ENCODE measurements around the gene DDIT3.
"Not testable (repeated sequence)": the region's sequence is repeated elsewhere in the genome, so short reads cannot be mapped to it uniquely, and the experiment has no call there.

Gene DDIT3

GRCh38 chr12:57524814-57525614, 4.7 kb upstream of the DDIT3 start:
- H3K4me1 ChIP-seq (ENCODE audit: insufficient read depth, low read length), result peaks cover 18% of the 10 kb centered on the region; the same call in 1 of the 2 replicates
- H3K36me3 ChIP-seq (ENCODE audit: insufficient read depth, low read length), result peaks cover 31% of the 10 kb centered on the region
- no peak overlapping the region for H3K4me3 ChIP-seq (ENCODE audit: low read length)
- no peaks in the 10 kb centered on the region for H3K9me3 ChIP-seq (ENCODE audit: insufficient read depth, low read depth, low read length)
- H3K9ac ChIP-seq (ENCODE audit: low read depth, low read length), result no peak overlapping the region
- H3K27me3 ChIP-seq (ENCODE audit: insufficient read depth, low read length), result no peaks in the 10 kb centered on the region
- H3K27ac ChIP-seq (ENCODE audit: low read depth, low read length), result no peak overlapping the region
- 89% methylated on average over 11 of the region's 11 CpGs for WGBS

DNA sequence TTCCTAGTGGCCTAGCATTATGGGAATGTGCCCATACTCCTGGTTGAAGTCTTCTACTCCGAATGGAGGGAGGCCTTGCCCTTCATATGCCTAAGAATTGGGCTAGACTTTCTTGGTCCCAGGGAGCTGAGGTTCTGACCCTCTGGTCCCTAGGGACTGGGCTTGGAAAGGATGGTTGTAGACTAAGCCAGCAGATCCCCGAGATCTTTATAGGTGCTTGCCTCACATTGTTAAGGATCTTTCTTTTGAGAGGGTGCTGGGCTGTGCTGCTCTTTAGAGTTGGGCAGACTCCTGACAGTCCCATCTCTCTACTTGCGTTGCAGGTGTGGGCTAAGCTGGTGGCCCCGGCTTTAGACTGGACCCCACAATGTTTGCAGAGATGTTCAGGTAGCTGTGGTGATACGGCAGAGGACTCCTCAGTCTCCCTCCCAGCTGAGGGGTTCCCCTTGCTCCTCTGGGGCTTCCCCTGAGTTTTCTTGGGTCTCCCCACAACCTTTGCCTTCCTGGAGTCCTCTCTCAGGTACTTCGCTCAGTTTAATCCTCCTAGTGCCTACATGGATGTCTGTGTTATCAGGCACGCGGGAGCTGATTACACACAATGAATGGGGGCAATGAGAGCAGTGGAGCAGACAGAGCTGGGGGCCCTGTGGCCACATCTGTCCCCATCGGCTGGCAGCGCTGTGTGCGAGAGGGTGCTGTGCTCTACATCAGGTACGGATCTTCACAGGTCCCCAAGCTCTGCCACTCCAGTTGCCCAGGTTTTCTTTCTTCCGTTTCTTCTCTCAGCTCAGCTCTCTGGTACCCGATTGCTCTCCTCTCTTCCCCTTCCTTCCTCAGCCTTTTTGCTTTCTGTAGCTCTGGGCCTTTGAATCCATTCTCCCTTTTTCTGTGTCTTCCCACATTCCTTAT, 3.6 kb upstream of the DDIT3 start:
- Histone ChIP-seq H3K9ac (ENCODE audit: low read depth, low read length) (peak overlapping the region; percentile 78), H3K4me1 (ENCODE audit: insufficient read depth, low read length) (peaks cover 20% of the 10 kb centered on the region; the same call in 1 of the 2 replicates), H3K4me3 (ENCODE audit: low read length) (peak overlapping the region; percentile 87), H3K27me3 (ENCODE audit: insufficient read depth, low read length) (no peaks in the 10 kb centered on the region), H3K9me3 (ENCODE audit: insufficient read depth, low read depth, low read length) (no peaks in the 10 kb centered on the region), H3K27ac (ENCODE audit: low read depth, low read length) (peak overlapping the region; percentile 62), H3K36me3 (ENCODE audit: insufficient read depth, low read length) (peaks cover 26% of the 10 kb centered on the region)
- 82% methylated on average over 14 of the region's 14 CpGs for WGBS

GRCh38 chr12:57522887-57523705, 2.8 kb upstream of the DDIT3 start:
- Histone ChIP-seq H3K27ac (ENCODE audit: low read depth, low read length) (peak overlapping the region; percentile 96), H3K4me1 (ENCODE audit: insufficient read depth, low read length) (peaks cover 22% of the 10 kb centered on the region; the same call in 1 of the 2 replicates), H3K36me3 (ENCODE audit: insufficient read depth, low read length) (peaks cover 26% of the 10 kb centered on the region), H3K9me3 (ENCODE audit: insufficient read depth, low read depth, low read length) (no peaks in the 10 kb centered on the region), H3K27me3 (ENCODE audit: insufficient read depth, low read length) (no peaks in the 10 kb centered on the region), H3K9ac (ENCODE audit: low read depth, low read length) (peak overlapping the region; percentile 78), H3K4me3 (ENCODE audit: low read length) (peak overlapping the region; percentile 87)
- WGBS, result 1% methylated on average over 30 of the region's 38 CpGs

- Histone ChIP-seq H3K9ac (ENCODE audit: low read depth, low read length) (peak within 1 kb of the TSS; percentile 78), H3K4me1 (ENCODE audit: insufficient read depth, low read length) (peaks cover 22% of the 10 kb centered on the region; the same call in 1 of the 2 replicates), H3K27ac (ENCODE audit: low read depth, low read length) (peak within 1 kb of the TSS; percentile 96), H3K9me3 (ENCODE audit: insufficient read depth, low read depth, low read length) (no peaks in the 10 kb centered on the region), H3K4me3 (ENCODE audit: low read length) (peak within 1 kb of the TSS; percentile 87), H3K36me3 (ENCODE audit: insufficient read depth, low read length) (peaks cover 28% of the 10 kb centered on the region), H3K27me3 (ENCODE audit: insufficient read depth, low read length) (no peaks in the 10 kb centered on the region)
- under 1% methylated on average over 57 of the region's 57 CpGs for WGBS
Observed at GRCh38 chr12:57522011-57522886, 1.9 kb upstream of the DDIT3 start, which contains the start of gene MBD6. Gene MBD6 (plus strand): TSS chr12:57522824. CDS start chr12:57524304, 1,480 bp downstream.

DNA sequence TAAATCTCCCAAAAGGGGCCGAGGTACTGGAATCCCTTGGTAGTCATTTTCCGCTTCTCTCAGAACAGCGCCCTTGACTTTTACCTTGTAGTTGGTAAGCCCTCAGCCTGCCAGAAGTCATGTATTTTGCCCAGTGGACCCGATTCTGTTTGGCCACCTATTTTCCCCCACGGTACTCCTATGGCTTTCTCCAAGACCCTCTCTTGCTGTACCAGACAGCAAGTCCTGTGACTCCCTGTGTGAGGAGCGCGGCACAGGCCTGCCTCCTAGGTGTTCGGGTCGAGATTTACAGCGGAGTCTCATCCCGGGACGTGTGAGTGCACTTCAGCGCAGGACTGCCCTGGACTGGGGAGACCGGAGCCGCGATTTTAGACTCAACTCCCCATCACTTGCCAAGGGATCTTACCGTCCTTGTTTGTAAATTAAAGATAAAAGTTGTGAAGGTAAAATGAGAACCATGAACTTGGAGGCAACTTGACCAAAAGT, 1.3 kb upstream of the DDIT3 start:
- Histone ChIP-seq H3K27me3 (ENCODE audit: insufficient read depth, low read length) (no peaks in the 10 kb centered on the region), H3K4me1 (ENCODE audit: insufficient read depth, low read length) (peaks cover 22% of the 10 kb centered on the region; the same call in 1 of the 2 replicates), H3K4me3 (ENCODE audit: low read length) (peak overlapping the region; percentile 87), H3K9ac (ENCODE audit: low read depth, low read length) (0 out of 2 replicates have a peak overlapping the region, but pooled peaks have one; percentile 20), H3K36me3 (ENCODE audit: insufficient read depth, low read length) (peaks cover 33% of the 10 kb centered on the region), H3K27ac (ENCODE audit: low read depth, low read length) (peak overlapping the region; percentile 96; the same call in 1 of the 2 replicates), H3K9me3 (ENCODE audit: insufficient read depth, low read depth, low read length) (no peaks in the 10 kb centered on the region)
- WGBS, result 19% methylated on average over 17 of the region's 17 CpGs

DNA sequence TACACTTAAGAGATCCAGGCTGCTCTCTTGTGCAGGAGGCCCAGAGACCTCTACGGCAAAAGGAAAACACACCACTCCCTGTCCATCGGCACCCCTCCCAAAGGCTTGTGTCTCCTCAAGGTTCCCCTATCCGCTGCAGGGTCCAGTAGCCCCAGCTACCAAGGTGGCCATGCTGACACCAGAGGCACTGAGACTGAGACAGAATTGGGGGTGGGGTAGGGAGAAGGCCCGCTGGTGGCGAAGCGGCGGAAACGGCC, 590 bp downstream of the DDIT3 start:
- 3% methylated on average over 8 of the region's 8 CpGs for WGBS
- Histone ChIP-seq H3K4me1 (ENCODE audit: insufficient read depth, low read length) (peaks cover 22% of the 10 kb centered on the region; the same call in 1 of the 2 replicates), H3K9ac (ENCODE audit: low read depth, low read length) (peak overlapping the region; percentile 93), H3K36me3 (ENCODE audit: insufficient read depth, low read length) (peaks cover 44% of the 10 kb centered on the region), H3K27me3 (ENCODE audit: insufficient read depth, low read length) (no peaks in the 10 kb centered on the region), H3K9me3 (ENCODE audit: insufficient read depth, low read depth, low read length) (no peaks in the 10 kb centered on the region), H3K4me3 (ENCODE audit: low read length) (peak overlapping the region; percentile 96), H3K27ac (ENCODE audit: low read depth, low read length) (peak overlapping the region; percentile 99)

DNA sequence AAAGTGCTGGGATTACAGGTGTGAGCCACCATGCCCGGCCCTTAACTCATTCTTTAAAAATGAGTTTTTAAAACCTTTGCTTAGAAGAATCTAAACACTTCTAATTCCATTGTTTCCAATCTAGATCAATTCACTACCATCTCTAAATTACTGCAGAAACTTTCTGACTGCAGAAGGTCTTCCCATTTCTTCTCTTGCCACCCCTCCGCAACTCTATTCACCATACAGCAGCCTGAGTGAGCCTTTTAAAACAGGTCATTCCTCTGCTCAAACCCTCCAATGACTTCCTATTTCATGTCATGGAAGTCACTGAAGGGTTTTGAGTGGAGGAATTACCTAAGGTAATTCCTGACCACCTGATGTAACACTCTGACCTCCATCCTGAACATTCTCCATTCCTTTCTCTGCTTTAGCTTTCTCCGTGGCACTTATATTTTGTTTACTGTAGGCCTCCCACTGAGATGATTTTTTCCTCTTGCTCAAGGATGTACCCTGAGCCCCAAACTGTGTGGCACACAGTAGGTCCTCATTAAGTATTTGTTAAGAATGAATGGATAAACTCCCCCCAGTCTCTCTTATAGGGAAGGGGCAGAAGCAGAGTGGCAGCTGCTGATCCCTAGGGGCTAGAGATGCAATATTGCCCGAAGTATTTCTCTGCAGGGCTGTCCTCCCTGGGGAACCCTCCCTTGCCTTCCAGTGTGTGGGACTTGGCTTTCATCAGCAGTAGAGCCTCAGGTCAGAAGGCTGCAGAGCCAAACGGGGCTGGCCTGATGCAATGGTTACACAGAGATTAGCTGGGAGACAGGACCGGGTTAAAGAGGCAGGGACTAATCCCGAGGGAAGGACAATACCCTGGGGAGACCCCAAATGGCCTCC, 1.2 kb downstream of the DDIT3 start:
- no peaks in the 10 kb centered on the region for H3K27me3 ChIP-seq (ENCODE audit: insufficient read depth, low read length)
- H3K4me1 ChIP-seq (ENCODE audit: insufficient read depth, low read length), result peaks cover 22% of the 10 kb centered on the region; the same call in 1 of the 2 replicates
- H3K27ac ChIP-seq (ENCODE audit: low read depth, low read length), result peak overlapping the region; percentile 99
- peak overlapping the region; percentile 96 for H3K4me3 ChIP-seq (ENCODE audit: low read length)
- no peaks in the 10 kb centered on the region for H3K9me3 ChIP-seq (ENCODE audit: insufficient read depth, low read depth, low read length)
- WGBS, result 33% methylated on average over 7 of the region's 7 CpGs
- peaks cover 50% of the 10 kb centered on the region for H3K36me3 ChIP-seq (ENCODE audit: insufficient read depth, low read length)
- H3K9ac ChIP-seq (ENCODE audit: low read depth, low read length), result peak overlapping the region; percentile 93

DNA sequence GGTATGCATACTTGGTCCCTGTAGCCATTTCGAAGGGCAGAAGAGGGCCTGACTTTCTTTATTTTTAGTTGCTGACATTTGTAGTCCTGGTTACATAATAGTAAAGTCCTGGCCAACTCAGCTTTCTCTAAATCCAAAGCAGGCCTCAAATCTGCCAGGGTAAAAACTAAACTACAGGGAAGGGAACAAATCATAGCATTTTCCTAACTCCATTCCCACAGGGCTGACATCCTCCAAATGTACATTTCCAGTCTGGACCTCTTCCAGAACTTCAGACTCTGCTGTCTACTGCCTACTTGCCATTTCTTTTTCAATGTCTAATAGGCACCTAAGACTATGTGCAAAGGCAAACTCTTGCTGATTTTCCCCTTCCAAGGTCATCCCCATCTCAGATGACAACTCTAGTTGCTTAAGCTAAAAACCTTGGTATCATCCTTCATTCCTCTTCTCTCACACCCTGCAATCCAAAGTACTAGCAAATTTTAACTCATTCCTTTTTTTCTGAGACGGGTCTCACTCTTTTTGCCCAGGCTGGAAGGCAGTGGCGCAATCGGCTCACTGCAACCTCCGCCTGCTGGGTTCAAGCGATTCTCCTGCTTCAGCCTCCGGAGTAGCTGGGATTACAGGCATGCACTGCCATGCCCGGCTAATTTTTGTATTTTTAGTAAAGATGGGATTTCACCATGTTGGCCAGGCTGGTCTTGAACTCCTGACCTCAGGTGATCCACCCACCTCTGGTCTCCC, 2.0 kb downstream of the DDIT3 start:
- no peaks in the 10 kb centered on the region for H3K9me3 ChIP-seq (ENCODE audit: insufficient read depth, low read depth, low read length)
- peak overlapping the region; percentile 10; the same call in 1 of the 2 replicates for H3K4me3 ChIP-seq (ENCODE audit: low read length)
- H3K27ac ChIP-seq (ENCODE audit: low read depth, low read length), result no peak overlapping the region
- no peak overlapping the region for H3K9ac ChIP-seq (ENCODE audit: low read depth, low read length)
- no peaks in the 10 kb centered on the region for H3K27me3 ChIP-seq (ENCODE audit: insufficient read depth, low read length)
- 91% methylated on average over 8 of the region's 8 CpGs for WGBS
- H3K4me1 ChIP-seq (ENCODE audit: insufficient read depth, low read length), result peaks cover 14% of the 10 kb centered on the region; the same call in 1 of the 2 replicates
- H3K36me3 ChIP-seq (ENCODE audit: insufficient read depth, low read length), result peaks cover 57% of the 10 kb centered on the region

DNA sequence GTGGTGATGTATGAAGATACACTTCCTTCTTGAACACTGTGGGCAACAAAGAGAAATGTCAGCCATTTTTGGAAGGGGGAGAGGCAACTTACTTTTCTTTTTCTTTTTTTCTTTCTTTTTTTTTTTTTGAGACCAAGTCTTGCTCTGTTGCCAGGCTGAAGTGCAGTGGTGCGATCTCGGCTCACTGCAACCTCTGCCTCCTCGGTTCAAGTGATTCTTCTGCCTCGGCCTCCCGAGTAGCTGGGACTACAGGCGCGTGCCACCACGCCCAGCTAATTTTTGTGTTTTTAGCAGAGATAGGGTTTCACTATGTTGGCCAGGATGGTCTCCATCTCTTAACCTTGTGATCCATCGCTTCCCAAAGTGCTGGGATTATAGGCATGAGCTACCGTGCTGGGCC, 2.6 kb downstream of the DDIT3 start:
- not testable (repeated sequence) for H3K9me3 ChIP-seq (ENCODE audit: insufficient read depth, low read depth, low read length); H3K27ac ChIP-seq (ENCODE audit: low read depth, low read length); H3K27me3 ChIP-seq (ENCODE audit: insufficient read depth, low read length); H3K9ac ChIP-seq (ENCODE audit: low read depth, low read length)
- Histone ChIP-seq H3K4me3 (ENCODE audit: low read length) (0 out of 2 replicates have a peak overlapping the region, but pooled peaks have one; percentile 10), H3K4me1 (ENCODE audit: insufficient read depth, low read length) (peaks cover 14% of the 10 kb centered on the region; the same call in 1 of the 2 replicates), H3K36me3 (ENCODE audit: insufficient read depth, low read length) (peaks cover 64% of the 10 kb centered on the region)
- WGBS, result 94% methylated on average over 10 of the region's 10 CpGs
